ENCODE measurements around the gene RUNX1.
"Not testable (repeated sequence)": the region's sequence is repeated elsewhere in the genome, so short reads cannot be mapped to it uniquely, and the experiment has no call there.

RUNX1 gene

DNA sequence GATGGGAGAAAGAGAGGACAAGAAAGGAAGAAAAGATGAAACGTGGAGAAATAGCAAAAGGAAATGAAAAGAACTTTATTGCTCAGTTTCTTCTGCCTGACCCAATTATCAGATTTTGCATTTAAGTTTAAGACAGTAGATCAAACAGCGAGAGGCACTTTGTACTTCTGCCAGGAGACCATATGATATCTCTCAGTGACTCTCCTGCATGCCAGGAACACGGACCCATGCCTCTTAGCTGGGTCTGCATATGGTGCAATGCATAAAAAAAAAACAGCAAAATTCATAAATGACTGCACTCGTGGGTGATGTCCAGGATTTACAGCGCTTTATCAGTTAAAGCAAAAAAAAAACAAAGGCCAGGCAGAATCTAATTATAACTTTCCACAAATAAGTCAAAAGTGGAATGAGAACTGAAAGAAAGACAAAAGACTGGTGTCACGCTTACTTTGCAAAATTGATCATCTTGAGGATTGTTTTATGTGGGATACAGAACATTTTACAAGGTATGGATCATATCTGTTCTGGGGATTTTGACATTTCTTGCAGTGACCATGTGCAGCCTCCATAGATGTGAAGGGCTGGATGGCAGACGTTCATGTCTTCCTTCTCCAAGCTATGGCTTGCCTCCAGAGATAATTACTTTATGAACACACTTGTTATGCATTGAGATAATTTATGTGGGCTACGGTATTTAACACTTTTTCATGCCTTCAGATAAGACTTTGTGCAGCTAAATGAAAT lies 79.5 kb downstream of the RUNX1 start:
- no peak for DNase-seq (ENCODE audit: low spot score)

DNA sequence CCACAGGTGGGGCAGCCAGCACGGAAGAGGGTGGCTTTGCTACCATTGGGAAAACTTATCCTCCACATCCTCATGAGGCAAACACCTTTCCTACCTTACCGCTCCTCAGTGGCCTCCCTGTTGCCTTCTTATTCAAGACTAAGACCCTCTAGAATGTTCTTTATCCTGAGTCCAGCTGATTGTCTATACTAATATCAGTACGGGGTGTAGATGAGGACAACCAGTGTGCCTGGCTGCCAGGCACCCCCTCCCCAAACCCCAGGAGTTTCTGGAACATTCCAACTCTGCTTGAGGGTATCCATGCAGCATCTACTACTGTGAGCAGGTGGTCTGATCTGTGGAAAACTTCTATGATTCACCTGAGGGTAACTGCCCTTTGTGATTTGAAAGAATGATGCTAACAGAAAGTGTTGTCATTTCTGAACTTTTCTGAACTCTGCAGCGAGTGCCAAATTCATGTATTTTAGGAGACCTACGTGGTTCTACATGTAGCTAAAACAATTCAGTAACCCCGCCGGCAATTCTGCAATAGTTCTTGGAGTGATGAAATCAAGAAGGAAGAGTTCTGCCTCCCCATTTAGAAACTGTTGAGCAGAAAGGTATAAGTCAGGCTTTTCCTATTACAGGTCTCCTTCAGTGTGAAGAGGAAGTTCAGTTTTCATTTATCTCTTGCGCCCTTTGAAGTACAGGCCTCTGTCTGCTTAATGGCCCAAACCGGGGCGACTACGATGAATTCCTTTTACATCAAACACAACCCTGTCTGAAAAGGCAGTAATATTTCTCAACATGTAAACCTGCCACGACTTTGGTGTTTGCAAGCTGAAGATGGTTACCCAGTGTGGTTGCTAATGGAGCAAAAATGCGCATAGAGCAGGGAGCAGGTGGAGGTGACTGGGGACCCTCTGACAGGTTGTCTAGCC lies 80.4 kb downstream of the RUNX1 start:
- DNase-seq (ENCODE audit: low spot score) = no peak

DNA sequence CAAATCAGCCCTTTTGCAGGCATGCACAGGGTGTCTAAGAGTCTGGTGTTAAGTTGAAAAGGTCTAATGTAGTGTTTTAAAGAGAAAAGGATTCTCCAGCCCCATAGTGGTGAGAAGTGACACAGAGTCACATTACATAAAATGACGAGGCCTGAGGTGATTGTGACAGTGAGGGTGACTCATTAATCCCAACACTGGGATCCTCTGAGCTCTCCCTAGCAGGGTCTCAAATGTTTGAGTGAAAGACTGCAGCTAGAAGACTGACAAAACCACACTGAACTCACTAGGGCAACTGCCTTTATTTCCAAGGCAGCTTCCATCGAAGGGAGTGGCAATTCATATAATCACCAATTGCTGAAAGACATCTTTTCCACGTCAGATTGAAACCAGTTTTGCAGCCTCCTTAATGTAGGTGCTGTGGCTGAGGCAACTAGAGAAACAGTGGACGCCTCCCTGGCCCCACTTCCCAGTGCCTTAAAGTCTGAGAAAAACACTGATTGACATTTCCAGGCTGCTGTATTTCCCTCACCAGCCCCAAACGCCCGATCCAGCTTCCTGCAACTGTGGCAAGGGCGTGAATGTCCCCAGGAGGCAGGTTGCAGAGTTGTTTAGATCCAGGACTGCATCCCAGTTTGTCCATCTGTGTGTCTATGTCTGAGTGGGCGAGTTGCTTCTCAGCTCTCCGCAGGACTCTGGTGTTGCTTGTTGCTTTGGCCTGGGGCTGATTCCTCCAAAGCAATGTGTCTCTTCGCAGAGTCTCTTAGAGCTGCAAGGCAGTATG lies 81.4 kb downstream of the RUNX1 start:
- DNase-seq (ENCODE audit: low spot score) = peak; percentile 17

DNA sequence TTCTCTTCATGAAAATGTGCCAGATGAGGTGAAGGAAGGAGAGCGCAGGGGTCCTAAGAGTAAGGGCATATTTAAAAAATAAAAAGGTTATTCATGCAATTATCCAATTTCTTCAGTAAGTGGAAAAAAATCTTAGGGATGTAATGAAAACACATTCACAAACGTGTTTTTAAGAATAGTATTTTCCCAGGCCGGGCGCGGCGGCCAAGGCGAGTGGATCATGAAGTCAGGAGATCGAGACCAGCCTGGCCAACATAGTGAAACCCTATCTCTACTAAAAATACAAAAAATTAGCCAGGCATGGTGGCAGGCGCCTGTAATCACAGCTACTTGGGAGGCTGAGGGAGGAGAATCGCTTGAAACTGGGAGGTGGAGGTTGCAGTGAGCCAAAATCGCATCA lies 82.2 kb downstream of the RUNX1 start:
- DNase-seq (ENCODE audit: low spot score) = not testable (repeated sequence)

DNA sequence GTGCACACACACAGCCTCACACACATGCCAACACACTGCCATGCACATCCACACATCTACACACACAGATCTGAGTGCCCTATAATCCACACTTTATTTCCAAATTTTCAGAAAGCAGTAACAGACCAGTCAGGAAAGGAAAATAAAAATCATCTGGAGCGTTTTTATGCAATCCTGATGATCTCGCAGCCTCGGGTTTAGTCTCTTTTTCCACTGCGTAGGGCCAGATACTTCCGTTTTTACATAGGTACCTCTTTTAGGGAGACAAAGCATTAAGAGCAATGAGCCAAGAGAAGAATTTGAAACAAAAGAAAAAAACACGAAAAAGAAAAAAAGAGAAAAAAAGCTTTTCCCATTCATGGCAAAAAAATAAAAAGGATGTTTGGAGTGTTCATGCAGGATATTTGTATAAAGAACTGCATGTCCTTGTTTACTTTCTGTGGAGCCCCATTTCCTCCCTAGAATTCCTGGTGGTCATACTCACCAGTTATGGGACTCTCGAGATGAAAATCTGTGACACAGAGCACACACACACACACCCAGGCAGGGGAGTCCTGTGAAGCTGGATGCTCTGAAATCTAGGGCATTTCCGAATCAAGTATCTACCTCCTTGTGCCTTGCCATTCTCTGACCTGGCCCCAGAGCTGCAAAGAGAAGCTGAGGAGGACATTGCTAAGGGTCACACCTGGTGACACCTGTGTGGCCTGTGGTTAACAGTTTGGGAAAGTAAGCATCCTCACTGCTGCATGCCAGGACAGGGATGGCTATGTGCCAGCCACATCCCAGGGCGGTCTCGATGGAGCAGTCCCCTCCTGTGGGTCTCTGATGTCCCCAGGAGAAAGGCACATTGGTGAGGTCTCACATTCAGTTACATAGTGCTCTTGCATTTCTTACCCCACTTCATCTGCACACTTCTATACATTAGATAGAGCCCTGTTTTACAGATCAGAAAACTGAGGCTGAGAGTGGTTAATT lies 83.6 kb downstream of the RUNX1 start:
- DNase-seq (ENCODE audit: low spot score) = peak; percentile 53

DNA sequence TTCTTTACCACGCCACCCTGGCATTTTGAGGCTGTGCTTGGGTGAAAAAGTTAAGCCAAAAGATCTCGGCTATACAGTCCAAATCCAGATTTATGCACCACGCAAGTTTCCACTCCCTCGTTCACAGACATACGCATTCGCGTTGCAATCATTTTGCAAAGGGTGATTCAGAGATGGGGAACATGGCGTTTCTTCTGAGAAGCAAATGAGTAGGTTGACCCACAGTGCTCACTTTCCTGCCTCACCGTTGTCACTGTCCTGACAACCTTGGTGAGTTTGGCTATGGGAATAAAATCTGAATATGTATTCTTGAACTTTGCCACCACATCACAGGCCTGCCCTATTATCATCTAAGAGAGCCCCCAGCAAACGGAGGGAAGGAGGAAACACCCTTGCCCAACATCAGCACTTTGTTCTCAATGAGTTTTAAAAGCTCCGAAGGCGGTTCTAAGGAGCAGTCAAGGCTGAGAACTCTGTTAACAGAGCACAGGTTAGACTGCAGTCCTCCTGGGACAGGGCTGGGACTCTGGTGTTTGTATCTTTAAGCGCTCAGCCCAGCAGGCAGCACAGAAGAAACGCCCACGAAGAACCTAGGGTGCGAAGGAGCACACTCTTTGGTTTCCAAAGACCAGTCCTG lies 86.4 kb downstream of the RUNX1 start:
- no peak for DNase-seq (ENCODE audit: low spot score)

DNA sequence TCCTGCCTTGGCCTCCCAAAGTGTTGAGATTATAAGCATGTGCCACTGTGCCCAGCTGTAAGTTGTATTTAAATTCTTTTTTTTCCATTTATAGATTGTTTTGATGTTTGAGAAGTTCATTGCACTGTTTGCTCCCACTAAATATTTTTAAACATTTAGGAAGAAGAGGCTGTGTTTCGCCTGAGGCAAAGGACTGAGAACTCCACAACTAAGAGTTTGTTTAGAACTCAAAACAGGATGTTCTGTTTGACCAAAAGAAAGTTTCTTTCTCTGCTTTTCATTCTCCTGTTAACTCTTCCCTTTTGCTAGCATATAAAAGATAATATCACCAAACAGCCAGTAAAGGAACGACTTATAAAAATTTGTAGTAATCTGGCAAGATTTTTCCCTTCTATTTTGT lies 87.0 kb downstream of the RUNX1 start:
- no peak for DNase-seq (ENCODE audit: low spot score)

DNA sequence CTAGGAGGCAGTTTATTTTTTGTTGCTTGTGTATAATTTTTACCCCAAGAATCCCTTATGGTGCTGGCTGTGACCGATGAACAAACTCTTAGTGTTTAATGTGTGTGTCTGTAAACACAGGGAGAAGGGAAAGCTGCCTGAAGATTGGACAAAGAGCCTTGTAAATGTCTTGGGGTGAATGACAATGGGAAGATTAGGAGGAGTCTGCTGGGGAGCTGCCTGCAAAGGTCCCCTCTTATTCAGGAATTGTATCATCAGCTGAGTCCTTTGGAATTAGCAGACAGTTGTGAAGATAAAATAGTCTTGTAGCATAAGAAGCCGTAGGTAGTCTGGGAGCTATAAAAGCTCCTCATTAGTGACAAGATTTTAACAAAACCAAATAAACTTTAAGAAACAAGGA lies 88.4 kb downstream of the RUNX1 start:
- DNase-seq (ENCODE audit: low spot score) = no peak

DNA sequence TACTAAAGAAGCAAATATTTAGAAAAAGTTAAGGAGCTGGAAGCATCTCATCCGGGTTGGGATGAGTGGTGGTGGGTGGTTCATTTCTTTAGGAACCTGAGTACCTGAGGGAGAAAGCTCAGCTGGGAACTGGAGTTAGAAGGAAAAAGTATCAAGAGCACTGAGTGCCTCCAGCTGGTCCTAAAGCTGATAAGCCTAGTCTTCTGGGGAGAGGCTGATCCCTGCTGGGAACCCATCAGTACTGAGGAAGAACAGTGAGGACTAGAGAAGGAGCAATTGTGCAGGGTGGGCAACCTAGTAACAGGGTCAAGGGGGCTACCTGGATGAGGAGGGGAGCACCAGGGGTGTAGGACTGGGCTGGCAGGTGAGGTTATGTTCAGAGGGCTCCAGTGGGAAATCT lies 89.5 kb downstream of the RUNX1 start:
- DNase-seq (ENCODE audit: low spot score) = no peak

DNA sequence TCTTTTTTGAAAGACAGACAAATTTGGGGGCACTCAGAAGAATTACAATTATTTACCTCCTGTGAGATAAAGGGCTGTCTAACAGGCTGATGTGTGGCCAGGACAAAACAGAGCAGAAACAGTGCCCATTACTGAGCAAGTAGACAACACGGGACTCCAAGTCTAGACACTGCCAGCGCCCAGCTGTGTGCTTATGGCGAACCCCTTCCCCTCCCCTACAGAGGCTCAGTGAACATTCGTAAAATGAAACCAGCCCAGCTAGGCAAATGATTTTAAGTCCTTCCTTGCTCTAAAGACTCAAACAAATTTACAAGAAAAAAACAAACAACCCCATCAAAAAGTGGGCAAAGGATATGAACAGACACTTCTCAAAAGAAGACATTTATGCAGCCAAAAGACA lies 91.1 kb downstream of the RUNX1 start:
- DNase-seq (ENCODE audit: low spot score) = no peak

DNA sequence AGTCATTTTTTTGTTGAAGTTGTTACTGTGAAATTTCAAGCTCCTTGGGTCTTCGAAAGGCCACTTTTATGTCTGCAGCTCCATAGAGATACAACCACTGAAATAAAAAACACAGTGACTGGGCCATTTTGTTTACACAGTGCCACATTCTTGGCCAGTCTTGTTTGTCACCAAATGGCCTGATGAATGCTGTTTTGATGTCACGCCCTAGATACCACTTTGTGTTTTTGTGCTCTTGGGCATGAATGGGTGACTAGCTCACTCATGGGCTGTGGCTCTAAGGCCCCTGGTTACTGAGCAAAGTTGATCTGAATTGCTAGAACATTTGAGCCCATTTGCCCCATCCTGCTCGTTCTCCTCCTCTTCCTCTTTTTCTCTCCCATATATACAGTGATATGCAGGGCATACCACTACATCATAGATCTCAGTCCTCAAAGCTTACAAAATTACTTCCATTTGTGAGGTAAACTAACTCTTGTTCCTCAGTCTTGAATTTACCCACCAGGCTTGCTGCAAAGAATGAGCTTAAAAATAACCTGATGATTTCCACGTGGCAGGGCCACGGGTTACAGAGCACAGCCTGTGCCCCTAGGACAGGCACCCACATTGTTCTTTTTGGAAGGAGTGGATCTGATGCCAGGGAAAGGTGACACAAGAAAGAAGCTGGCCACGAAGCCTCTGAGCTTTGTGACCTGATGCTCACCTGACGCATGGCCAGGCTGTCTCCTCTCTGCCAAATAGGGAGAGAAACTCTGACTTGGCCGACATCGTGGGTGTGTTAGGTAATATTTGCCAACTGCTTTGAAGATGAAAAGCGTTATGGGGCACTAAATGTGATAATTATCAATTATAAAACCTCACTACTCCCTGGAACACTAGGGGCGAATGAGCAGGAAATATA lies 92.4 kb downstream of the RUNX1 start:
- DNase-seq (ENCODE audit: low spot score) = no peak

DNA sequence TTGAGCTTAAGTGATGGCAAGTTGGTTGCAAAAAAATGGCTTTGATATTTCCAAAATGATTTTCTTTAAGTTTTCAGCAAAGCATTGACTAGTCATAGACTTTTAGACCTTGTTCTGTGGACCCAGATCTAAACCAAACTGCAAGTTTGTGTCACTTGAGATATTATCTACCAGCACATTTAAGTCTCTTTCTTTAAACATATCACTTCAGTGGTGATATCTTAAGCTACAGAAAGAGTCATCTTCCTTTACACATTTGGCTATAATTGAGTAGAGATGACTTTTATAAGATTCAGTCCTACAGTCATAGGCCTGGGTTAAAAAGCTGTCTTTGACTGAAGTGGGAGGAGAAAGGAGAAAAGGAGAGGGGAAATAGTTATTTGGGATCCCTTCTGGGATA lies 95.2 kb downstream of the RUNX1 start:
- no peak for DNase-seq (ENCODE audit: low spot score)

DNA sequence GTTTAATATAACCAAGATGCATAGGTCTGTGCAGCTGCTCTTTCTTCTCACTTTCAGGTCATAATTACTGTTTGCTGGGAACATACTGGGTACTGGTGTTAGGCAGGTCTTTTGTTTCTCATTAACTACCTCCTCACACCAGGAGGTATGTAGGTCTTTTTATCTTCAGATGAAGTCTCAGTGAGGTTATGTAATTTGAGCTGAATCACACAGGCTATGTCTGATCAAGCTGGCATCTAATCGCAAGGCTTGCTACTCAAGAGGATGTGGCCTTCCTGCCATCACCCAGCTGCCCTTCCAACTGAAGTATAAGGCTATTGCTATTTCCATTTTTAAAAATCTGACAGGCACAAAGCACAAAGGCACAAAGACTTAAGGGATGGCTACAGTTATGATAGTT lies 96.4 kb downstream of the RUNX1 start:
- DNase-seq (ENCODE audit: low spot score) = no peak

DNA sequence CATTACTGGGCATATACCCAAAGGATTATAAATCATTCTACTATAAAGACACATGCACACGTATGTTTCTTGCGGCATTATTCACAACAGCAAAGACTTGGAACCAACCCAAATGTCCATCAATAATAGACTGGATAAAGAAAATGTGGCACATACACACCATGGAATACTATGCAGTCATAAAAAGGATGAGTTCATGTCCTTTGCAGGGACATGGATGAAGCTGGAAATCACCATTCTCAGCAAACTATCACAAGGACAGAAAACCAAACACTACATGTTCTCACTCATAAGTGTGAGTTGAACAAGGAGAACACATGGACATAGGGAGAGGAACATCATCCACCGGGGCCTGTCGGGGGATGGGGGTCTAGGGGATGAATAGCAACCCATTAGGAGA lies 97.2 kb downstream of the RUNX1 start:
- not testable (repeated sequence) for DNase-seq (ENCODE audit: low spot score)

DNA sequence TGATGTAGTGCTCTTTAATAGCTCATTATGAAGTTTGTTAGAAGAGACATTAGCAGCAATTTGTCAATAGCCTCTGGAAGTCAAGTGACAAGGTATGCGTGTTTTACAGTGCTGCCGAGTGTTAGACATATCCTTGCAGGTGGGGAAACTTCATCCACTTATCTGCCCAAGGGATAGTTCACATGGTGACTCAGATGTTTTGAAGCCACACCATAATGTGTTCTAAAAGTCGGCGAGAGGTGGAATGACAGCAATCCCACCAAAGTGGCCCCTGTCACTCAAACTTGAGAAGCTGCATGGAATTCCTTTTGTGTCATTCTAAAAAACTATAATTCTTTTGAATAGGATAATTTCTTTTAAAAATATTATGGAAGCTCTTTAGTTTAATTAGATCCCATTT lies 98.1 kb downstream of the RUNX1 start:
- no peak for DNase-seq (ENCODE audit: low spot score)

DNA sequence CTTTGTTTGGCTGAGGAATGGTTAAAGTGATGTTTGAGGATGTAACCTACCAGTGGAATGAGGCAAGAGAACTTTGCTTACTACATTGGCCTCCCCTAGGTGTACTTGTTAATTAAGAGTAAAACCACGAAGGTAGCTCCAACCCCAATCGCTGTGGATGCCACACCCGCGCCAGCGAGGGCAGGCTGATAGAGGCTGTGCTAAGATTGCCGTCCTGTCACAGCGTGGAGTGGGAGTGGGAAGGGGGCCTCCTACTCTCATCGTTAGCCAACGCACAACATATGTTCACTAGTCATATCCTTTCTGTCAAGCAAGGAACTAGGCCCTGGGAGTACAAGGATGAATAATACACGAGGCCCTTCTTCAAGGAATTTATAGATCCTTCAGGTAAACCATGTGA lies 99.6 kb downstream of the RUNX1 start:
- no peak for DNase-seq (ENCODE audit: low spot score)

DNA sequence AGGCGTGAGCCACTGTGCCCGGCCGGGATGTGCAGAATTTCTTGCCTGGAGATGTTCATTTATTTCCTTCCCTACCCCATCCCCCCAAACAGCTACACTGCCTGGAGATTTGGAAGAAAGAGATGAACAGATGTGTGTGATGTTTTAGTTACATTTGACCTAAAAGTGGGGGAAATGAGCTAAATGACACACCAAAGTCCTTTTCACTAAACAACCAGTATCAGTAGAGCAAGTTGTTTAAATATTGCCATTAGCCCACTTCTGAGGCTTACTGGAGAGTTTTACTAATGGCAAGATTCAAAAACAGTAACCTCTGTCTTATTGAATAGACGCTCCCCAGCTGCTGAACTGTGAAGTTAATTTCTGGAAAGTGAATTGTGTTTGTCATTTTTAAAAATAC lies 100.1 kb downstream of the RUNX1 start:
- no peak for DNase-seq (ENCODE audit: low spot score)

DNA sequence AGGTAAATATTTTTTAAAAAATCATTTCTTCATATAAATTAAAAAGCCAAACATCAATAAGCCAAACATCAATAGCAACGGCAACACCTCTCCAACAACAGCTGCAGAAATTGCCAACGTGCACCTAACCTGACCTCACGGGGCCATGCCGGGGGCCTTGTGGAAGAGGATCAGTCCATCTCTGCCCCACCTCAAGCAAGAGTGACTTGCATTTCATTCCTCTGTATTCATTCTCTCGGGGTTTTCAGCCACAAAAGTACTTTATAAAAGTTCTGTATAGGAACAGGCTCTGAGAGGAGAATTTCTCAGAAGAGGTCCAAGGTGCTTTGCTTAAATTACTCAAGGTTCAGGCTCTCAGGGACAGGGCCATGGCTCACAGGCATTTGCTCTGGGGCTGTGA lies 100.9 kb downstream of the RUNX1 start:
- no peak for DNase-seq (ENCODE audit: low spot score)

DNA sequence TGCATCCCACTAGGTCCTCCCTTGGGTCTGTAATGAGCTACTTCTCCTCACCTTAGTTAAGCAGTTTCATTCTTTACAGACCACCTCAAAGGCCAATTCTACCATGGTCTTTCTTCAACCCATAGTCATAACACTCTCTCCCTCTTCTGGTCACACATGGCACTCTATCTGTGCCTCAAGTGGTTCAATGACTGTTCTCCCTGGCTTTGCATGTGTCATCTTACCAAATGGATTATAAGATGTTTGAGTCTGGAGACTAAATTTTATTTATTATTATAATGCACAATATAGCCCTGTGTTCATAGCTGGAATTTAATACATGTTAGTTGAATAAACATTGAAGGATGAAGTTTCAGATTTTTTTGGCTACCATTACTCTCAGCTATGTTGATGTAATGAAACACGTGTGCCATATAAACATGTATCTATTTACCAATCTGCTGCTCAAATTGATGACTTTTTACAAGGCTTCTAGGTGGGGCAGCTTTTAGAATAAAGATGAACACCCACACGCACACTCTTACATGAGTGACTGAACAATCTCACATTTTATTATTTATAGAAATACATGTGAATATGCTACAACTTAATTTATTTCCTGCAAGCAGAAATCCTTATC lies 102.1 kb downstream of the RUNX1 start:
- no peak for DNase-seq (ENCODE audit: low spot score)

All from AG08396 (cell line).